IMR-90 (cell line): ENCODE results near the gene ARHGEF16. TPM values are rescaled to one million over a fixed set of nuclear protein-coding genes. Genes with fewer than 3 reads are reported as not detected.

Source experiments
- ATAC-seq: fragments of 200-7000 bp; cut with Tn5 transposase; 2 replicates; pipeline ENCODE4 v1.9.1; 2020; ENCODE audit warnings: low read depth, mild to moderate bottlenecking, moderate library complexity
- BruUV-seq: library from RNA; stranded (reverse); fragments of 400-500 nt; replicated peaks from 2 replicates; lab custom pipeline; 2021; lab: Mats Ljungman, UMichigan
- CTCF ChIA-PET: fragments of 300-600 bp; formaldehyde crosslinking; extraction: SDS; loops from one replicate; lab custom pipeline; 2021; ENCODE audit warnings: antibody characterized with exemption; lab: Yijun Ruan, JAX
- POLR2A ChIA-PET: fragments of 300-600 bp; sonication (Branson Sonifier 250); formaldehyde crosslinking; loops from one replicate; lab custom pipeline; 2022; ENCODE audit warnings: antibody characterized with exemption; ENCODE audit not compliant: unreplicated experiment; lab: Charles Lee
- DNase-seq: peaks from one replicate; pipeline ENCODE4 v3.0.0; 2013
- H2AFZ ChIP-seq: replicated peaks from 2 replicates; pipeline ENCODE3; 2013; ENCODE audit warnings: low read length, mild to moderate bottlenecking; ENCODE audit not compliant: poor library complexity
- H2AK5ac ChIP-seq: 2 replicates; pipeline ENCODE4 v1.6.1; 2013; ENCODE audit warnings: low read depth, low read length, inconsistent platforms
- H2AK9ac ChIP-seq: replicated peaks from 2 replicates; pipeline ENCODE3; 2013; ENCODE audit warnings: mild to moderate bottlenecking, low read depth, low read length, moderate library complexity; ENCODE audit not compliant: poor library complexity
- H2BK120ac ChIP-seq: 2 replicates; pipeline ENCODE4 v1.6.1; 2013; ENCODE audit warnings: low read depth, low read length, inconsistent platforms
- H2BK15ac ChIP-seq: 3 replicates; pipeline ENCODE4 v1.6.1; 2013; ENCODE audit warnings: low read depth, low read length, inconsistent platforms
- H2BK20ac ChIP-seq: 2 replicates; pipeline ENCODE4 v1.6.1; 2013; ENCODE audit warnings: low read depth, mild to moderate bottlenecking, inconsistent platforms, low read length, moderate library complexity
- H2BK5ac ChIP-seq: 2 replicates; pipeline ENCODE4 v1.6.1; 2013; ENCODE audit warnings: mild to moderate bottlenecking, low read depth, low read length, inconsistent platforms; ENCODE audit not compliant: poor library complexity, severe bottlenecking
- H3K14ac ChIP-seq: replicated peaks from 2 replicates; pipeline ENCODE4 v1.6.1; 2013; ENCODE audit warnings: low read depth, low read length, inconsistent platforms
- H3K18ac ChIP-seq: 2 replicates; pipeline ENCODE4 v1.6.1; 2013; ENCODE audit warnings: low read depth, low read length, control low read depth
- H3K23ac ChIP-seq: 2 replicates; pipeline ENCODE4 v1.6.1; 2013; ENCODE audit warnings: low read depth, low read length, inconsistent platforms
- H3K27ac ChIP-seq: 2 replicates; pipeline ENCODE4 v1.5.1; 2013; ENCODE audit warnings: mild to moderate bottlenecking, control low read depth, low read length; ENCODE audit not compliant: insufficient read depth
- H3K27me3 ChIP-seq: 2 replicates; pipeline ENCODE4 v1.6.1; 2013; ENCODE audit warnings: low read length; ENCODE audit not compliant: control insufficient read depth, insufficient read depth
- H3K36me3 ChIP-seq: 2 replicates; pipeline ENCODE4 v1.6.1; 2013; ENCODE audit warnings: low read length, mixed read lengths; ENCODE audit not compliant: control insufficient read depth, insufficient read depth
- H3K4ac ChIP-seq: 2 replicates; pipeline ENCODE4 v1.6.1; 2013; ENCODE audit warnings: low read depth, low read length, inconsistent platforms
- H3K4me1 ChIP-seq: 2 replicates; pipeline ENCODE4 v1.6.1; 2013; ENCODE audit warnings: low read length, mixed read lengths; ENCODE audit not compliant: control insufficient read depth, insufficient read depth
- H3K4me2 ChIP-seq: 2 replicates; pipeline ENCODE4 v1.6.1; 2013; ENCODE audit warnings: low read depth, mild to moderate bottlenecking, control low read depth, low read length, moderate library complexity
- H3K4me3 ChIP-seq: 2 replicates; pipeline ENCODE4 v1.5.1; 2013; ENCODE audit warnings: low read depth, mild to moderate bottlenecking, control low read depth, low read length, moderate library complexity; ENCODE audit not compliant: insufficient read depth
- H3K56ac ChIP-seq: 2 replicates; pipeline ENCODE4 v1.6.1; 2013; ENCODE audit warnings: low read length, inconsistent platforms; ENCODE audit not compliant: insufficient read depth; ENCODE audit errors: extremely low read depth
- H3K79me1 ChIP-seq, 2 experiments: 2 replicates each; pipeline ENCODE4 v1.6.1; 2013; ENCODE audit warnings: low read length in 2 of 2, inconsistent platforms in 1 of 2, low read depth in 1 of 2
- H3K9ac ChIP-seq: 2 replicates; pipeline ENCODE4 v1.6.1; 2013; ENCODE audit warnings: low read depth, low read length, control low read depth
- H3K9me1 ChIP-seq: 2 replicates; pipeline ENCODE4 v1.6.1; 2013; ENCODE audit warnings: low read length, inconsistent platforms; ENCODE audit not compliant: insufficient read depth
- H3K9me3 ChIP-seq: 2 replicates; pipeline ENCODE4 v1.6.1; 2013; ENCODE audit warnings: low read length; ENCODE audit not compliant: control insufficient read depth, insufficient read depth
- H4K20me1 ChIP-seq: 2 replicates; pipeline ENCODE4 v1.6.1; 2013; ENCODE audit warnings: low read length, inconsistent platforms; ENCODE audit not compliant: insufficient read depth
- H4K5ac ChIP-seq: 2 replicates; pipeline ENCODE4 v1.6.1; 2013; ENCODE audit warnings: mild to moderate bottlenecking, low read depth, low read length, control low read depth
- H4K8ac ChIP-seq, 2 experiments: 2 replicates each; pipeline ENCODE4 v1.6.1; 2013; ENCODE audit warnings: low read depth in 2 of 2, low read length in 2 of 2, control low read depth in 1 of 2, inconsistent platforms in 1 of 2
- H4K91ac ChIP-seq: 2 replicates; pipeline ENCODE4 v1.6.1; 2013; ENCODE audit warnings: low read depth, low read length, inconsistent platforms; ENCODE audit not compliant: insufficient read depth
- CEBPB ChIP-seq: IDR thresholded peaks from 2 replicates; pipeline ENCODE4 v1.6.1; 2012; ENCODE audit warnings: low read depth, low read length, improper control_type of control experiment
- CTCF ChIP-seq: conservative IDR thresholded peaks from 2 replicates; pipeline ENCODE4 v1.5.1; 2012; ENCODE audit warnings: mild to moderate bottlenecking, low read depth, low read length, improper control_type of control experiment
- MAFK ChIP-seq: IDR thresholded peaks from 2 replicates; pipeline ENCODE4 v1.6.1; 2012; ENCODE audit warnings: low read depth, low read length, improper control_type of control experiment
- POLR2A ChIP-seq: IDR thresholded peaks from 2 replicates; pipeline ENCODE4 v1.6.1; 2012; ENCODE audit warnings: mild to moderate bottlenecking, low read depth, low read length
- RAD21 ChIP-seq: IDR thresholded peaks from 2 replicates; pipeline ENCODE4 v1.6.1; 2012; ENCODE audit warnings: low read length, improper control_type of control experiment
- RFX5 ChIP-seq: IDR thresholded peaks from 2 replicates; pipeline ENCODE4 v1.8.0; 2012; ENCODE audit warnings: low read depth, mild to moderate bottlenecking, low read length, moderate library complexity
- SMC3 ChIP-seq: fragments of 150-350 bp; IDR thresholded peaks from 2 replicates; pipeline ENCODE4 v1.6.1; 2016; ENCODE audit warnings: low read depth, mild to moderate bottlenecking, antibody characterized with exemption, low read length, moderate library complexity
- WGBS, 2 experiments: methylation state at CpG; one replicate each; pipeline versions ENCODE4 v1.1.5 to v1.1.7; 2013; ENCODE audit warnings: missing lambda C conversion rate in 2 of 2; ENCODE audit not compliant: insufficient read length in 1 of 2; ENCODE audit errors: extremely low coverage in 2 of 2; 5-methylcytosine and 5-hydroxymethylcytosine counted together
- dilution Hi-C: fragments of 300-500 bp; cut with HindIII; formaldehyde crosslinking; loops from one replicate; pipeline ENCODE4 v1.14.3; 2018; ENCODE audit warnings: low sequenced_read_pairs; ENCODE audit not compliant: unreplicated experiment
- in situ Hi-C: fragments of 300-500 bp; cut with MboI; formaldehyde crosslinking; loops from 3 replicates; pipeline ENCODE4 v1.14.3; 2019; ENCODE audit warnings: low sequenced_read_pairs, inconsistent platforms, mixed read lengths
- intact Hi-C: fragments of 100-400 bp; cut with micrococcal nuclease; formaldehyde crosslinking; loops from 2 replicates; pipeline ENCODE4 v1.10.0; 2022
- polyA plus RNA-seq, 3 experiments: library from polyadenylated mRNA; depleted of rRNA; stranded (reverse); fragments of >200 nt; gene quantifications; 2 replicates each; pipeline ENCODE4 v1.2.3, GENCODE V29; 2012; ENCODE audit warnings: low replicate concordance in 1 of 3
- total RNA-seq: library from RNA; depleted of rRNA; stranded (reverse); fragments of >200 nt; gene quantifications from 2 replicates; pipeline ENCODE4 v1.2.3, GENCODE V29; 2012
- TF ChIP-seq, protein P1 (sequence below): fragments of 150-350 bp; IDR thresholded peaks from 2 replicates; pipeline ENCODE4 v1.6.1; 2016; ENCODE audit warnings: low read depth, mild to moderate bottlenecking, low read length, moderate library complexity, borderline replicate concordance

Gene ARHGEF16
- total and polyA plus RNA-seq, 2 of the 4 experiments (the other 2 are of a cell fraction): 0.18 to 0.39 TPM

DNA sequence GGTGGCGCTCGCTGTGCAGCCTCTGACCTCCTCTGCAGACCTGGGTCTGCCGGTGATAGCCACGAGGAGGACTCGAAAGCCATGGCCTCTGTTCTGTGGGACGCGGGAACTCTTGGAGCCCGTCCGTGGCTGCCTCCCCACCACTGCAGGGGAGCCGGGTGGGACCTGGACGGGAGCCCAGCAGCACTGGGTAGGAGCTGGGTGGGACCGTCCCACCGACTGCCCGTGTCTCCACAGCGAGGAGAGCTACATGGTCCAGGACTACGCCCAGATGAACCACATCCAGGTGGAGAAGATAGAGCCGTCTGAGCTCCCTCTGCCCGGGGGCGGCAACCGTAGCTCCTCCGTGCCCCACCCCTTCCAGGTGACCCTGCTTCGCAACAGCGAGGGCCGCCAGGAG is 23.7 kb downstream of the ARHGEF16 start:
- dilution Hi-C loops: no loop called here
- no TSS peak for BruUV-seq

More for the DNA sequence above, 23.7 kb downstream of the ARHGEF16 start:
- Histone ChIP-seq H3K36me3 (no peaks in the 10 kb centered on the region), H2BK120ac (no peak overlapping the region), H3K4me1 (peaks cover 3% of the 10 kb centered on the region; the same call in 1 of the 2 replicates), H4K91ac (no peak overlapping the region), H3K23ac (no peak overlapping the region), H3K4me3 (no peak overlapping the region), H3K4me2 (no peak overlapping the region), H2BK20ac (no peak overlapping the region), H4K8ac (no peak overlapping the region), H2AK9ac (no peak overlapping the region), H4K20me1 (no peaks in the 10 kb centered on the region; the same call in 1 of the 2 replicates), H3K9me3 (no peaks in the 10 kb centered on the region), H4K5ac (no peak overlapping the region), H3K27ac (no peak overlapping the region), H3K14ac (no peak overlapping the region), H2AK5ac (no peak overlapping the region), H2BK15ac (no peak overlapping the region), H3K18ac (no peak overlapping the region), H3K9me1 (peaks cover 3% of the 10 kb centered on the region; the same call in 1 of the 2 replicates), H3K56ac (no peak overlapping the region), H3K9ac (no peak overlapping the region), H2BK5ac (no peak overlapping the region), H3K27me3 (peaks cover 2% of the 10 kb centered on the region; the same call in 1 of the 2 replicates), H3K4ac (no peak overlapping the region), H2AFZ (no peak overlapping the region), H3K79me1 (no peaks in the 10 kb centered on the region)
- WGBS, 2 experiments: 69% methylated on average over 12 of the region's 24 CpGs; no CpG with 5 or more reads in 1 of the 2 experiments
- no peak for ATAC-seq
- in situ Hi-C loops (no loop called here), intact Hi-C loops (no loop called here)
- no peak for DNase-seq
- TF ChIP-seq POLR2A (no peak), RAD21 (no peak), RFX5 (no peak), MAFK (no peak), SMC3 (no peak), CEBPB (no peak), CTCF (no peak)
- TF ChIP-seq, protein P1, sequence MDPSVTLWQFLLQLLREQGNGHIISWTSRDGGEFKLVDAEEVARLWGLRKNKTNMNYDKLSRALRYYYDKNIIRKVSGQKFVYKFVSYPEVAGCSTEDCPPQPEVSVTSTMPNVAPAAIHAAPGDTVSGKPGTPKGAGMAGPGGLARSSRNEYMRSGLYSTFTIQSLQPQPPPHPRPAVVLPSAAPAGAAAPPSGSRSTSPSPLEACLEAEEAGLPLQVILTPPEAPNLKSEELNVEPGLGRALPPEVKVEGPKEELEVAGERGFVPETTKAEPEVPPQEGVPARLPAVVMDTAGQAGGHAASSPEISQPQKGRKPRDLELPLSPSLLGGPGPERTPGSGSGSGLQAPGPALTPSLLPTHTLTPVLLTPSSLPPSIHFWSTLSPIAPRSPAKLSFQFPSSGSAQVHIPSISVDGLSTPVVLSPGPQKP: no peak
- POLR2A ChIA-PET: no interaction called here
- CTCF ChIA-PET: interaction anchor here (0.7 kb wide), 1 partner anchor 25 kb away, joined by 3 read pairs; no protein-coding TSS in a partner anchor
